GM23338 (cell line): ENCODE results near the gene RNFT2. TPM values are rescaled to one million over a fixed set of nuclear protein-coding genes. Genes with fewer than 3 reads are reported as not detected.

Experiments used
- ATAC-seq: fragments of 200-7000 bp; cut with Tn5 transposase; 3 replicates; pipeline ENCODE4 v1.9.1; 2020
- DNase-seq: peaks from one replicate; pipeline ENCODE4 v3.0.0-alpha.2; 2015; ENCODE audit warnings: low spot score
- H2AFZ ChIP-seq: fragments of 200-600 bp; sonication (generic); 2 replicates; pipeline ENCODE4 v1.8.0; 2016; ENCODE audit warnings: antibody characterized with exemption, mild to moderate bottlenecking, moderate library complexity
- H3F3A ChIP-seq: fragments of 200-600 bp; sonication (generic); replicated peaks from 2 replicates; pipeline ENCODE4 v1.8.0; 2017; ENCODE audit warnings: antibody characterized with exemption, mixed run types, low read depth
- H3K27ac ChIP-seq: fragments of 200-600 bp; sonication (generic); 2 replicates; pipeline ENCODE4 v1.6.1; 2016; ENCODE audit warnings: low read depth
- H3K27me3 ChIP-seq: fragments of 200-600 bp; sonication (generic); 2 replicates; pipeline ENCODE4 v1.8.0; 2016; ENCODE audit warnings: mild to moderate bottlenecking, mixed run types, moderate library complexity; ENCODE audit not compliant: insufficient read depth
- H3K36me3 ChIP-seq: fragments of 200-600 bp; sonication (generic); 2 replicates; pipeline ENCODE4 v1.8.0; 2016; ENCODE audit warnings: mild to moderate bottlenecking; ENCODE audit not compliant: insufficient read depth
- H3K4me1 ChIP-seq: fragments of 200-600 bp; sonication (generic); 2 replicates; pipeline ENCODE4 v1.8.0; 2016; ENCODE audit warnings: mild to moderate bottlenecking, moderate library complexity; ENCODE audit not compliant: insufficient read depth
- H3K4me2 ChIP-seq: fragments of 200-600 bp; sonication (generic); 2 replicates; pipeline ENCODE4 v1.7.1; 2017; ENCODE audit warnings: mixed run types
- H3K4me3 ChIP-seq: fragments of 200-600 bp; sonication (generic); 2 replicates; pipeline ENCODE4 v1.6.1; 2016; ENCODE audit warnings: mixed run types
- H3K79me2 ChIP-seq: fragments of 200-600 bp; sonication (generic); replicated peaks from 2 replicates; pipeline ENCODE4 v1.8.0; 2017; ENCODE audit warnings: mild to moderate bottlenecking; ENCODE audit not compliant: insufficient read depth
- H3K9me2 ChIP-seq: fragments of 200-600 bp; sonication (generic); 2 replicates; pipeline ENCODE4 v1.8.0; 2017; ENCODE audit not compliant: insufficient read depth
- H4K20me1 ChIP-seq: fragments of 200-600 bp; sonication (generic); replicated peaks from 2 replicates; pipeline ENCODE4 v1.8.0; 2017; ENCODE audit warnings: mild to moderate bottlenecking; ENCODE audit not compliant: insufficient read depth
- H3K27ac Mint-ChIP-seq: 2 replicates; pipeline ENCODE4 v1.8.0; 2020; ENCODE audit warnings: inconsistent platforms, mild to moderate bottlenecking, moderate library complexity, mixed read lengths
- H3K27me3 Mint-ChIP-seq: 3 replicates; pipeline ENCODE4 v1.8.0; 2022; ENCODE audit warnings: low read depth, mild to moderate bottlenecking, moderate library complexity, mixed read lengths, inconsistent platforms; ENCODE audit not compliant: insufficient read depth, poor library complexity
- H3K36me3 Mint-ChIP-seq: 3 replicates; pipeline ENCODE4 v1.8.0; 2021; ENCODE audit warnings: low read depth, mild to moderate bottlenecking, inconsistent platforms, moderate library complexity, mixed read lengths
- H3K4me1 Mint-ChIP-seq: 3 replicates; pipeline ENCODE4 v1.8.0; 2020; ENCODE audit warnings: mild to moderate bottlenecking, inconsistent platforms, mixed read lengths
- H3K4me3 Mint-ChIP-seq: 3 replicates; pipeline ENCODE4 v1.8.0; 2021; ENCODE audit warnings: moderate library complexity, mild to moderate bottlenecking, inconsistent platforms, mixed read lengths
- H3K9me3 Mint-ChIP-seq: 3 replicates; pipeline ENCODE4 v1.8.0; 2020; ENCODE audit warnings: moderate library complexity, mild to moderate bottlenecking, inconsistent platforms, mixed read lengths
- EZH2 ChIP-seq: fragments of 200-600 bp; sonication (generic); IDR thresholded peaks from one replicate; pipeline ENCODE4 v1.8.0; 2017; ENCODE audit warnings: antibody characterized with exemption, mild to moderate bottlenecking, low read depth; ENCODE audit not compliant: unreplicated experiment
- EZH2phosphoT487 ChIP-seq: fragments of 200-600 bp; sonication (generic); IDR thresholded peaks from one replicate; pipeline ENCODE4 v1.8.1; 2018; ENCODE audit warnings: antibody characterized with exemption; ENCODE audit not compliant: unreplicated experiment
- JUNB ChIP-seq: IDR thresholded peaks from one replicate; pipeline ENCODE4 v1.6.1; 2016; ENCODE audit warnings: antibody characterized with exemption; ENCODE audit not compliant: unreplicated experiment
- POLR2AphosphoS5 ChIP-seq: IDR thresholded peaks from 2 replicates; pipeline ENCODE4 v1.6.1; 2016; ENCODE audit warnings: antibody characterized with exemption, low read depth
- STAT1 ChIP-seq: IDR thresholded peaks from one replicate; pipeline ENCODE4 v1.6.1; 2016; ENCODE audit warnings: antibody characterized with exemption; ENCODE audit not compliant: unreplicated experiment
- ZNF114 ChIP-seq: fragments of 250-450 bp; sonication (Bioruptor Pico); IDR thresholded peaks from 2 replicates; pipeline ENCODE4 v1.5.0; 2020; ENCODE audit warnings: mild to moderate bottlenecking, moderate library complexity
- polyA plus RNA-seq: library from polyadenylated mRNA; unstranded; fragments of >200 nt; fragmentation: Nextera tagmentation; extraction: Ambion mirVana; gene quantifications from 2 replicates; pipeline ENCODE4 v1.2.1, GENCODE V29; 2016
- total RNA-seq: library from RNA; depleted of rRNA; stranded (reverse); fragments of >200 nt; shearing (Covaris generic); gene quantifications from 2 replicates; pipeline ENCODE4 v1.2.3, GENCODE V29; 2014
- TF ChIP-seq, protein P1 (sequence below): IDR thresholded peaks from one replicate; pipeline ENCODE4 v1.6.1; 2018; ENCODE audit warnings: antibody characterized with exemption; ENCODE audit not compliant: unreplicated experiment
- TF ChIP-seq, protein P2 (sequence below): IDR thresholded peaks from 2 replicates; pipeline ENCODE4 v1.6.1; 2016; ENCODE audit warnings: antibody characterized with exemption

The RNFT2 gene
- total and polyA plus RNA-seq, 2 experiments from 2014 or later, result 19.3 to 22.9 TPM

DNA sequence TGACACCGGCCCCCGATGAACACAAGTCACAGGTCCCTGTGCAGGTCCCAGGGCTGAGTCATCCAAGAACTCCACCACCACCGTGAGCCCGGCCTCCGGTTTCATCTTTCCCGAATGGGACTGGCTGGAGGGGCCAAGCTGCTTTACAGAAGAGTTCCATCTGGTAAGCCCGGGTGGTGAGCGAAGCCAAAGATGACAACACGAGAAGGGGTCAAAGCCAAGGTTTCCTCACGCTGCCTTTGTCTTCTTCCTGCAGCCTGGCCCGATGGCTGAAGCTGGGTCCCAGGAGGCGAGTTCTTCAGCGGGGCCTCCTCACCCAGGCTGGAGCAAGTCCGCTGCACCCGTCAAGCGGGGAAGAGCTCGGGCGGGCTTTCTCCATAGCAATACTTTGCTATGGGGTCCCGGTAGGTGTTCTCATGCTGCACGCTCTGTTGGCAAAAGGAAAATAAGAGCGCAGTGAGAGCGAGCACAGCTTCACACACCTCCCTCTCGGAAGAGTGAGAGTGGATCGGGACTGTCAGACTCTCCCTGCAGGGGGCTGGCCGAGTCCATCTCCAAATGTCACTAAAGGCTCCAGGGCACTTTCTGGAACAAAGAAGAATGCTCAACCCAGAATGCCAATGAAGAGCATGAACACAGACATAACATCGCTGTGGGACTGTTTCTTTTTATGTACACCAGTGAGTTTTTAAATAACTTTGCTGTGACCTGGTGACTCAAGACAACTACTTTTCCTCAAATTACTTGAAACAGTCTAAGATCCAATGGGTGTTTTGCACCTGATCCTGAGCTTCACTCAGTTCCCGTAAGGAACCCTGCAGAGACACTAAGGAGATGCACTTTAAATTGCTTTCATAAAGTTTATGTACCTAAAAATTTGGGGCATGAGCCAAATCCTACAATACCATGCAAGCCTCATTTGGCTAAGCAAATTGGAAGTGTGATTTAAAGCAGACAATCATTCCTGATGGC lies 20.4 kb upstream of the RNFT2 start:
- H2AFZ ChIP-seq, result no peak overlapping the region
- peak overlapping the region; percentile 27; the same call in 1 of the 2 replicates for H3K4me2 ChIP-seq
- peaks cover 5% of the 10 kb centered on the region for H4K20me1 ChIP-seq
- H3K9me2 ChIP-seq, result no peaks in the 10 kb centered on the region
- H3K36me3 ChIP-seq, result no peaks in the 10 kb centered on the region
- H3K27ac ChIP-seq, result 0 out of 2 replicates have a peak overlapping the region, but pooled peaks have one; percentile 32
- TF ChIP-seq JUNB, result no peak
- TF ChIP-seq STAT1, result no peak
- no peak for TF ChIP-seq ZNF114
- no peak for TF ChIP-seq EZH2phosphoT487
- TF ChIP-seq, protein P1, sequence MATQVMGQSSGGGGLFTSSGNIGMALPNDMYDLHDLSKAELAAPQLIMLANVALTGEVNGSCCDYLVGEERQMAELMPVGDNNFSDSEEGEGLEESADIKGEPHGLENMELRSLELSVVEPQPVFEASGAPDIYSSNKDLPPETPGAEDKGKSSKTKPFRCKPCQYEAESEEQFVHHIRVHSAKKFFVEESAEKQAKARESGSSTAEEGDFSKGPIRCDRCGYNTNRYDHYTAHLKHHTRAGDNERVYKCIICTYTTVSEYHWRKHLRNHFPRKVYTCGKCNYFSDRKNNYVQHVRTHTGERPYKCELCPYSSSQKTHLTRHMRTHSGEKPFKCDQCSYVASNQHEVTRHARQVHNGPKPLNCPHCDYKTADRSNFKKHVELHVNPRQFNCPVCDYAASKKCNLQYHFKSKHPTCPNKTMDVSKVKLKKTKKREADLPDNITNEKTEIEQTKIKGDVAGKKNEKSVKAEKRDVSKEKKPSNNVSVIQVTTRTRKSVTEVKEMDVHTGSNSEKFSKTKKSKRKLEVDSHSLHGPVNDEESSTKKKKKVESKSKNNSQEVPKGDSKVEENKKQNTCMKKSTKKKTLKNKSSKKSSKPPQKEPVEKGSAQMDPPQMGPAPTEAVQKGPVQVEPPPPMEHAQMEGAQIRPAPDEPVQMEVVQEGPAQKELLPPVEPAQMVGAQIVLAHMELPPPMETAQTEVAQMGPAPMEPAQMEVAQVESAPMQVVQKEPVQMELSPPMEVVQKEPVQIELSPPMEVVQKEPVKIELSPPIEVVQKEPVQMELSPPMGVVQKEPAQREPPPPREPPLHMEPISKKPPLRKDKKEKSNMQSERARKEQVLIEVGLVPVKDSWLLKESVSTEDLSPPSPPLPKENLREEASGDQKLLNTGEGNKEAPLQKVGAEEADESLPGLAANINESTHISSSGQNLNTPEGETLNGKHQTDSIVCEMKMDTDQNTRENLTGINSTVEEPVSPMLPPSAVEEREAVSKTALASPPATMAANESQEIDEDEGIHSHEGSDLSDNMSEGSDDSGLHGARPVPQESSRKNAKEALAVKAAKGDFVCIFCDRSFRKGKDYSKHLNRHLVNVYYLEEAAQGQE, result no peak
- no peak for TF ChIP-seq POLR2AphosphoS5
- TF ChIP-seq EZH2, result no peak
- TF ChIP-seq, protein P2, sequence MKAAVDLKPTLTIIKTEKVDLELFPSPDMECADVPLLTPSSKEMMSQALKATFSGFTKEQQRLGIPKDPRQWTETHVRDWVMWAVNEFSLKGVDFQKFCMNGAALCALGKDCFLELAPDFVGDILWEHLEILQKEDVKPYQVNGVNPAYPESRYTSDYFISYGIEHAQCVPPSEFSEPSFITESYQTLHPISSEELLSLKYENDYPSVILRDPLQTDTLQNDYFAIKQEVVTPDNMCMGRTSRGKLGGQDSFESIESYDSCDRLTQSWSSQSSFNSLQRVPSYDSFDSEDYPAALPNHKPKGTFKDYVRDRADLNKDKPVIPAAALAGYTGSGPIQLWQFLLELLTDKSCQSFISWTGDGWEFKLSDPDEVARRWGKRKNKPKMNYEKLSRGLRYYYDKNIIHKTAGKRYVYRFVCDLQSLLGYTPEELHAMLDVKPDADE, result no peak
- H3K4me1 Mint-ChIP-seq, result peaks cover 17% of the 10 kb centered on the region
- peaks cover 20% of the 10 kb centered on the region; the same call in 2 of the 3 replicates for H3K36me3 Mint-ChIP-seq
- H3K4me1 ChIP-seq, result peaks cover 27% of the 10 kb centered on the region
- no peak overlapping the region for H3K4me3 ChIP-seq
- no peaks in the 10 kb centered on the region for H3K9me3 Mint-ChIP-seq
- H3K27me3 Mint-ChIP-seq, result peaks cover 2% of the 10 kb centered on the region
- H3K27me3 ChIP-seq, result no peaks in the 10 kb centered on the region
- H3F3A ChIP-seq, result no peaks in the 10 kb centered on the region
- H3K4me3 Mint-ChIP-seq, result no peak overlapping the region
- no peak for DNase-seq
- ATAC-seq, result no peak
- H3K27ac Mint-ChIP-seq, result no peak overlapping the region; the same call in 1 of the 2 replicates
- H3K79me2 ChIP-seq, result peaks cover 5% of the 10 kb centered on the region; the same call in 1 of the 2 replicates
